Activated CD8-positive, alpha-beta T cell treated with anti-CD3 and anti-CD28 coated beads for 36 hours (primary cell): ENCODE data around the gene RESP18. TPM values are rescaled to one million over a fixed set of nuclear protein-coding genes. Genes with fewer than 3 reads are reported as not detected.

Experiments used
- ATAC-seq: fragments of 200-7000 bp; cut with Tn5 transposase; one replicate; pipeline ENCODE4 v1.10.0; 2021; ENCODE audit warnings: mild to moderate bottlenecking, moderate library complexity
- CTCF ChIA-PET: fragments of 350-600 bp; sonication (Branson Sonifier 250); formaldehyde crosslinking; loops from one replicate; lab custom pipeline; 2021; ENCODE audit warnings: antibody characterized with exemption; lab: Charles Lee
- POLR2A ChIA-PET: fragments of 350-600 bp; sonication (Branson Sonifier 250); formaldehyde crosslinking; loops from one replicate; lab custom pipeline; 2021; ENCODE audit warnings: antibody characterized with exemption; lab: Charles Lee
- DNase-seq: peaks from one replicate; pipeline ENCODE4 v3.0.0-alpha.2; 2020
- H3K27ac Mint-ChIP-seq: one replicate; pipeline ENCODE4 v1.8.0; 2021; ENCODE audit warnings: mild to moderate bottlenecking, mixed read lengths
- H3K27me3 Mint-ChIP-seq: one replicate; pipeline ENCODE4 v1.8.0; 2021; ENCODE audit warnings: mixed read lengths
- H3K36me3 Mint-ChIP-seq: one replicate; pipeline ENCODE4 v1.8.0; 2021; ENCODE audit warnings: low read depth, mixed read lengths
- H3K4me1 Mint-ChIP-seq: one replicate; pipeline ENCODE4 v1.8.0; 2021; ENCODE audit warnings: low read depth, mixed read lengths
- H3K4me3 Mint-ChIP-seq: one replicate; pipeline ENCODE4 v1.8.0; 2021; ENCODE audit warnings: mild to moderate bottlenecking, moderate library complexity, mixed read lengths
- H3K9me3 Mint-ChIP-seq: one replicate; pipeline ENCODE4 v1.8.0; 2021; ENCODE audit warnings: mixed read lengths
- intact Hi-C: fragments of 100-400 bp; cut with micrococcal nuclease; formaldehyde crosslinking; loops from one replicate; pipeline ENCODE4 v1.10.0; 2022
- total RNA-seq, 2 experiments: library from RNA; stranded (reverse); gene quantifications; one replicate each; pipeline ENCODE4 v1.2.3, GENCODE V29; 2021
- TF ChIP-seq, protein P1 (sequence below): fragments of 200-600 bp; IDR thresholded peaks from one replicate; pipeline ENCODE4 v1.8.0; 2022; ENCODE audit warnings: antibody characterized with exemption, mild to moderate bottlenecking

Gene RESP18
- total RNA-seq, 2 experiments from 2014 or later = not detected

DNA sequence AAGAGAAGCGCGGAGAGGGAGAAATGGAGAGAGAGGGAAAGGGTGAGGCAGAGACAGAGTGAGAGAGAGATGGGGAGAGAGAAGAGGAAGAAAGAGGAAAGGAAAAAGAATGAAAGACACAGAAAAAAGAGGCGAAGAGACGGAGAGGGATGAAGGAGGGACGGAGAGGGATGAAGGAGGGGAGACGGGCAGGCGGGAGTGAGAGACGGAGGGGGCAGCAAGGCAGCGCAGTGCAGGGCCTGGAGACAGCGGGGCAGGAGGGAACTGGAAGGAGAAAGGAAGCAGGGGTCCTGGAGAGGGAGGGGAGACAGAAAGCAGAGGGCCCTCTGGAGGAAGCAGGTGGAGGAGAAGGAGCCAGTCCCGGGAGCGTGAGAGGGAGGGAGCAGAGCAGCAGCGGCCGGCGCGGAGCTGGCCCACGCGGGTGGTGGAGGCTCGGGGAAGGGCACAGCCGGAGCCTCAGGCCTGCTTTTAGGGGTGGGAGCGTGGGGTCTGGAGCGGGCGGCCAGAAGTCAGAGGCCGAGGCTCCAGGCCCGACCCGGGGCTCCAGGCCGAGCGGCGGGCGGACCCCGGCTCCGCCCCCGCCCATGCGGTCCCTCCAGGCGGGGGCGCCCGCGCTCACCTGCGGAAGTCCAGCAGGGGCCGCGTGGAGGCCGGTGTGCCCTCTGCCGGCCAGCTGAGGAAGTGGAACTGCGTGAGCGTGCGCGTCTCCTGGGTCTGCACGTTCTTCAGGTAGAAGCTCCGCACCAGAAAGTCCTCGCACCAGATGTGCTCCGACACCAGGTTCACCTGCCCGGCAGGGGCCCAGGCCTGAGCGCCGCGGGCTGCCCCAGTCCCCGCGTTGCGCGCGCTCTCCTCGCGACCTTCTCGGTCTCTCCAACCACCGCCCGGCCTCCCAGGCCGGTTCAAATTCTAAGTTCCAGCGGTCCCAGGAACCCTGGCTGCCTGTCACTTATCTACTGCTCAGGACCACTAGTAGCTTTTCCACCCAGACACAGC lies 37.9 kb downstream of the RESP18 start:
- peak overlapping the region; percentile 77 for H3K27ac Mint-ChIP-seq
- intact Hi-C loops = loop anchor here (2.0 to 5.0 kb wide), 3 partner anchors 16 to 67 kb away; partner anchors contain the start of genes ANKZF1, ATG9A, DNAJB2 and GLB1L
- peaks cover 3% of the 10 kb centered on the region for H3K27me3 Mint-ChIP-seq
- peak overlapping the region; percentile 64 for H3K4me3 Mint-ChIP-seq
- H3K4me1 Mint-ChIP-seq = peaks cover 32% of the 10 kb centered on the region
- TF ChIP-seq, protein P1, sequence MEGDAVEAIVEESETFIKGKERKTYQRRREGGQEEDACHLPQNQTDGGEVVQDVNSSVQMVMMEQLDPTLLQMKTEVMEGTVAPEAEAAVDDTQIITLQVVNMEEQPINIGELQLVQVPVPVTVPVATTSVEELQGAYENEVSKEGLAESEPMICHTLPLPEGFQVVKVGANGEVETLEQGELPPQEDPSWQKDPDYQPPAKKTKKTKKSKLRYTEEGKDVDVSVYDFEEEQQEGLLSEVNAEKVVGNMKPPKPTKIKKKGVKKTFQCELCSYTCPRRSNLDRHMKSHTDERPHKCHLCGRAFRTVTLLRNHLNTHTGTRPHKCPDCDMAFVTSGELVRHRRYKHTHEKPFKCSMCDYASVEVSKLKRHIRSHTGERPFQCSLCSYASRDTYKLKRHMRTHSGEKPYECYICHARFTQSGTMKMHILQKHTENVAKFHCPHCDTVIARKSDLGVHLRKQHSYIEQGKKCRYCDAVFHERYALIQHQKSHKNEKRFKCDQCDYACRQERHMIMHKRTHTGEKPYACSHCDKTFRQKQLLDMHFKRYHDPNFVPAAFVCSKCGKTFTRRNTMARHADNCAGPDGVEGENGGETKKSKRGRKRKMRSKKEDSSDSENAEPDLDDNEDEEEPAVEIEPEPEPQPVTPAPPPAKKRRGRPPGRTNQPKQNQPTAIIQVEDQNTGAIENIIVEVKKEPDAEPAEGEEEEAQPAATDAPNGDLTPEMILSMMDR = peak; percentile 99
- DNase-seq (peak; percentile 90), ATAC-seq (peak; percentile 93)
- no peaks in the 10 kb centered on the region for H3K36me3 Mint-ChIP-seq
- ChIA-PET POLR2A (interaction anchor here (0.6 to 4.9 kb wide), 8 partner anchors 9 to 94 kb away, joined by 3 to 41 read pairs (median 8); partner anchors contain the start of genes ABCB6, ANKZF1, ATG9A and DNAJB2), CTCF (interaction anchor here (0.6 to 13.0 kb wide), 64 partner anchors 10 to 397 kb away, joined by 3 to 336 read pairs (median 5); partner anchors contain the start of genes ABCB6, ANKZF1, ATG9A and CNPPD1)
- no peaks in the 10 kb centered on the region for H3K9me3 Mint-ChIP-seq

DNA sequence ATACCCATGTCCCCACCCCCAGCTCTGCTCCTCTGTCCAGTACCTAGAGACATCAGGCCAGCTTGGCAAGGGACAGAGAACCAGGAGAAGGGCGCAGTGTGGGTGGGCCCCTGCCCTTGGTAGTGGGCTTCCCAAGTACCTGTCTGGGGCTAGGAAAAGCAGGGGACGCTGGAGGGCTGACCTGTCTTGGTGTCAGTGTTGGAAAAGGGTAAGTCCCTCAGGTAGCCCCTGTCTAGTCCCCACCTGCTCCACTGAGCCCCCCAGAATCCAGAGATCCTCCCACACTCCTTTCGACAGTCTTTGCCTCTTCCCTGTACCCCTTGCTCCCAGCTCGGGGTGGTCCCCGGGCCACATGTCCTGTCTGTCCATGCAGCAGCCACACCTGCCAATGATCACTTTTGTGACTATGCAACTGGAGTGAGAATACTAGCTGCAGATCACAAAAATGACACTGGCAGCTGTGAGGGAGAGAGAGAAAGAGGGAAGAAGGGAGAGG lies 38.8 kb downstream of the RESP18 start:
- no peaks in the 10 kb centered on the region for H3K36me3 Mint-ChIP-seq
- peak overlapping the region; percentile 77 for H3K27ac Mint-ChIP-seq
- no peaks in the 10 kb centered on the region for H3K27me3 Mint-ChIP-seq
- no peaks in the 10 kb centered on the region for H3K9me3 Mint-ChIP-seq
- ChIA-PET CTCF (interaction anchor here (1.0 to 13.0 kb wide), 14 partner anchors 14 to 396 kb away, joined by 3 to 336 read pairs (median 14); partner anchors contain the start of genes CNPPD1, DNAJB2, GLB1L and NHEJ1), POLR2A (interaction anchor here (0.7 to 4.9 kb wide), 5 partner anchors 9 to 40 kb away, joined by 3 to 41 read pairs (median 10); partner anchors contain the start of genes DNAJB2, TUBA4A and TUBA4B)
- ATAC-seq (no peak), DNase-seq (no peak)
- TF ChIP-seq, protein P1 = no peak
- peak overlapping the region; percentile 64 for H3K4me3 Mint-ChIP-seq
- intact Hi-C loops = loop anchor here (2.0 kb wide), 1 partner anchor 15 kb away; the partner anchor contains the start of gene DNAJB2
- H3K4me1 Mint-ChIP-seq = peaks cover 28% of the 10 kb centered on the region

DNA sequence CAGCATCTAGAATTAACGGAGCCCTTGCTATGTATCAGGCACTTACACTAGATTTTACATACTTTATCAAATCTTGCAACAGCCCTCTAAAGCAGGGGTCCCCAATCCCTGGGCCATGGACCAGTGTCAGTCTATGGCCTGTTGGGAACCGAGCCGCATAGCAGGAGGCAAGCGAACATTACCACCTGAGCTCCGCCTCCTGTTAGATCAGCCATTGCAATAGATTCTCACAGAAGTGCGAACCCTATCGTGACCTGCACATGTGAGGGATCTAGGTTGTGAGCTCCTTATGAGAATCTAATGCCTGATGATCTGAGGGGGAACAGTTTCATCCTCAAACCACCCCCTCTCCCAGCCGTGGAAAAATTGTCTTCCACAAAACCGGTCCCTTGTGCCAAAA lies 39.9 kb downstream of the RESP18 start:
- Mint-ChIP-seq H3K36me3 (no peaks in the 10 kb centered on the region), H3K9me3 (no peaks in the 10 kb centered on the region), H3K4me3 (no peak overlapping the region), H3K27me3 (no peaks in the 10 kb centered on the region), H3K27ac (no peak overlapping the region), H3K4me1 (peaks cover 25% of the 10 kb centered on the region)
- no peak for DNase-seq
- ChIA-PET CTCF (interaction anchor here (1.2 to 13.0 kb wide), 4 partner anchors 13 to 133 kb away, joined by 3 to 336 read pairs (median 28); partner anchors contain the start of genes ANKZF1, ATG9A, DNAJB2 and GLB1L), POLR2A (interaction anchor here (1.3 to 4.9 kb wide), 4 partner anchors 10 to 63 kb away, joined by 3 to 41 read pairs (median 16); partner anchors contain the start of genes ANKZF1, ATG9A, DNAJB2 and TUBA4A)
- intact Hi-C loops = no loop called here
- ATAC-seq = no peak
- TF ChIP-seq, protein P1 = no peak

DNA sequence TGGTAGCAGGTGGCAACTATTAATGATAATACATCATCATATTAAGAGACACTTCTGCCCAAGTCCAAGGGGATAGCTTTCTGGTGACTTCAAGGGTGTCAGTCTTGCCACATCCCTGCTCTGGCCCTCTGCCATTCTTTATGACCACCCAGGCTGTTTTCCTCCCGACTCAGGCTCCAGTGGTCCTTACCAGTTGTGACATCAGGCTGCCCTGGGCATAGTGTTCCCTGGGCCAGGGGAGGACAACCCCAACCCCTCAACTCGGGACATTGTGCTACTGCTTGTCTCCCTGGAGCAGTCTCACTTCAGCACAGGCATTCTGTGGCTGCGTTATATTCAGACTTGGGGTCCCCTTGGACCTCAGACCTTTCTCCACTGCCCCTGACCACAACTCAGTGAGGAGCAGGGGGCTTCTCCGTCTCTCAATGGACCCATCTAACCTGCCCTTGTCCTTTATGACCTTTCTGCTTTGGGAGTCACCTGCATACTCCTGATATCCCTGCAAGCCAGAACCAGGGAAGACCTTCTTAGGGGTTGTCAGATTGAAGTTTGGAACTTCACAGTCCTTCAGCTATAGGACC lies 40.5 kb downstream of the RESP18 start:
- CTCF ChIA-PET = interaction anchor here (1.2 to 13.0 kb wide), 7 partner anchors 8 to 133 kb away, joined by 3 to 336 read pairs (median 5); partner anchors contain the start of genes ANKZF1, ATG9A, DNAJB2 and GLB1L
- intact Hi-C loops = no loop called here
- Mint-ChIP-seq H3K36me3 (no peaks in the 10 kb centered on the region), H3K27me3 (no peaks in the 10 kb centered on the region), H3K9me3 (no peaks in the 10 kb centered on the region), H3K27ac (no peak overlapping the region), H3K4me3 (no peak overlapping the region), H3K4me1 (peaks cover 21% of the 10 kb centered on the region)
- no peak for DNase-seq
- POLR2A ChIA-PET = interaction anchor here (1.0 to 4.9 kb wide), 3 partner anchors 13 to 86 kb away, joined by 3 to 41 read pairs (median 6); partner anchors contain the start of genes ANKZF1, ATG9A, DNAJB2 and ZFAND2B
- TF ChIP-seq, protein P1 = no peak
- ATAC-seq = no peak
